HepG2 (cell line): Measurements from ENCODE around the gene GNPNAT1. TPM values are rescaled to one million over a fixed set of nuclear protein-coding genes. Genes with fewer than 3 reads are reported as not detected.

Source experiments
- ATF4 ChIP-seq, 2 experiments: fragments of 450-650 bp in 1 of 2; sonication (generic) in 1 of 2; formaldehyde crosslinking; IDR thresholded peaks; 2 replicates each; pipeline versions ENCODE4 v1.5.0 to v1.8.0; 2020 to 2022; ENCODE audit warnings: mild to moderate bottlenecking in 1 of 2, missing genetic modification reagents in 1 of 2
- ATRX ChIP-seq: sonication (generic); formaldehyde crosslinking; IDR thresholded peaks from 2 replicates; pipeline ENCODE4 v1.4.0; 2020; ENCODE audit warnings: missing genetic modification reagents, borderline replicate concordance
- CENPX ChIP-seq: sonication (generic); formaldehyde crosslinking; IDR thresholded peaks from 2 replicates; pipeline ENCODE4 v1.9.0; 2021; ENCODE audit warnings: mild to moderate bottlenecking, missing genetic modification reagents, moderate library complexity
- IKZF4 ChIP-seq: sonication (generic); formaldehyde crosslinking; IDR thresholded peaks from 2 replicates; pipeline ENCODE4 v1.5.1; 2020; ENCODE audit warnings: borderline replicate concordance, mild to moderate bottlenecking, low read depth, missing genetic modification reagents; ENCODE audit errors: not compliant biosample characterization
- IRF1 ChIP-seq: sonication (generic); formaldehyde crosslinking; IDR thresholded peaks from 2 replicates; pipeline ENCODE4 v1.4.0; 2020; ENCODE audit warnings: low read depth, mild to moderate bottlenecking, missing genetic modification reagents
- PAX8 ChIP-seq: sonication (generic); formaldehyde crosslinking; IDR thresholded peaks from 2 replicates; pipeline ENCODE4 v1.8.0; 2022; ENCODE audit warnings: mild to moderate bottlenecking, missing genetic modification reagents, borderline replicate concordance
- PLRG1 ChIP-seq: fragments of 450-650 bp; conservative IDR thresholded peaks from 2 replicates; pipeline ENCODE4 v1.6.1; 2016
- RBFOX2 ChIP-seq: fragments of 200-400 bp; formaldehyde crosslinking; IDR thresholded peaks from 2 replicates; pipeline ENCODE4 v1.6.1; 2017; ENCODE audit warnings: low read depth, mild to moderate bottlenecking, low read length
- RNF2 ChIP-seq: fragments of 450-650 bp; conservative IDR thresholded peaks from 2 replicates; pipeline ENCODE4 v1.6.1; 2016; ENCODE audit warnings: low read depth
- RNF219 ChIP-seq: sonication (generic); formaldehyde crosslinking; IDR thresholded peaks from 2 replicates; pipeline ENCODE4 v1.5.0; 2020; ENCODE audit warnings: mild to moderate bottlenecking, missing genetic modification reagents
- SSRP1 ChIP-seq: IDR thresholded peaks from 2 replicates; pipeline ENCODE4 v1.6.1; 2016; ENCODE audit warnings: control low read depth
- TAF15 ChIP-seq: fragments of 200-400 bp; formaldehyde crosslinking; IDR thresholded peaks from one replicate; pipeline ENCODE4 v1.6.1; 2018; ENCODE audit warnings: mild to moderate bottlenecking, low read depth, low read length; ENCODE audit not compliant: poor library complexity, severe bottlenecking
- TCF12 ChIP-seq, 2 experiments: fragments of 450-650 bp in 1 of 2; sonication (generic) in 1 of 2; formaldehyde crosslinking in 1 of 2; IDR thresholded peaks; 2 replicates each; pipeline versions ENCODE4 v1.6.1 to v1.8.0; 2017 to 2022; ENCODE audit warnings: antibody characterized with exemption in 1 of 2, mild to moderate bottlenecking in 1 of 2, missing genetic modification reagents in 1 of 2, moderate library complexity in 1 of 2
- ZBTB37 ChIP-seq: sonication (generic); formaldehyde crosslinking; IDR thresholded peaks from 2 replicates; pipeline ENCODE4 v1.4.0; 2020; ENCODE audit warnings: mild to moderate bottlenecking, missing genetic modification reagents
- ZNF343 ChIP-seq: sonication (generic); formaldehyde crosslinking; IDR thresholded peaks from 2 replicates; pipeline ENCODE4 v1.4.0; 2020; ENCODE audit warnings: mild to moderate bottlenecking, missing genetic modification reagents
- ZNF512B ChIP-seq: sonication (generic); formaldehyde crosslinking; IDR thresholded peaks from 2 replicates; pipeline ENCODE4 v1.5.1; 2020; ENCODE audit warnings: missing genetic modification reagents, mild to moderate bottlenecking, borderline replicate concordance
- ZNF574 ChIP-seq: sonication (generic); formaldehyde crosslinking; IDR thresholded peaks from 2 replicates; pipeline ENCODE4 v1.4.0; 2020; ENCODE audit warnings: missing genetic modification reagents
- ZNF619 ChIP-seq: sonication (generic); formaldehyde crosslinking; IDR thresholded peaks from 2 replicates; pipeline ENCODE4 v1.4.0; 2020; ENCODE audit warnings: mild to moderate bottlenecking, missing genetic modification reagents
- polyA plus RNA-seq, 8 experiments: library from polyadenylated mRNA; depleted of rRNA in 3 of 8; stranded (reverse) in 7 of 8; unstranded in 1 of 8; fragments of >200 nt; fragmentation: Illumina TruSeq in 4 of 8; extraction: Trizol in 4 of 8; gene quantifications; 2 replicates each; pipeline versions ENCODE4 v1.2.1 to v1.2.3, GENCODE V29; 2011 to 2016; ENCODE audit warnings: low read depth in 4 of 8, missing spikeins in 1 of 8, mixed read lengths in 1 of 8; ENCODE audit not compliant: insufficient read depth in 1 of 8
- total RNA-seq, 5 experiments: library from RNA; depleted of rRNA; stranded (reverse); fragments of >200 nt; fragmentation: Illumina TruSeq; extraction: Trizol; gene quantifications; 2 replicates each; pipeline ENCODE4 v1.2.3, GENCODE V29; 2016; ENCODE audit warnings: low read depth in 1 of 5

Gene GNPNAT1
- total and polyA plus RNA-seq, 2 of the 13 experiments (the other 11 are each of a cell fraction or from before 2014, with no cell fraction given), result 38.3 to 54.9 TPM

- no peak for TF ChIP-seq PLRG1
- TF ChIP-seq TCF12 (IDR thresholded peaks at IDR 0.05), result no peak
- peak; percentile 60 for TF ChIP-seq TCF12 (CRISPR knock-in tag; IDR thresholded peaks at IDR 0.05)
- TF ChIP-seq SSRP1 (CRISPR knock-in tag), result peak; percentile 20; the same call in 1 of the 2 replicates
- TF ChIP-seq CENPX (CRISPR knock-in tag), result no peak
- TF ChIP-seq PAX8 (CRISPR knock-in tag), result no peak
- TF ChIP-seq ZNF512B, result peak; percentile 65; the same call in 1 of the 2 replicates
- TF ChIP-seq TAF15, result no peak
- TF ChIP-seq IRF1 (CRISPR knock-in tag), result no peak
- no peak for TF ChIP-seq RNF219
- TF ChIP-seq RNF2, result no peak
- TF ChIP-seq ZNF574, result peak; percentile 72
- no peak for TF ChIP-seq ZNF343 (CRISPR knock-in tag)
- peak in 1 of 2 experiments; percentile 92; a peak in 2 of 4 replicates for TF ChIP-seq ATF4 (CRISPR knock-in tag; IDR thresholded peaks at IDR 0.05)
- TF ChIP-seq ZBTB37 (CRISPR knock-in tag), result no peak
- no peak for TF ChIP-seq ZNF619 (CRISPR knock-in tag)
- no peak for TF ChIP-seq ATRX (CRISPR knock-in tag)
- no peak for TF ChIP-seq RBFOX2
- TF ChIP-seq IKZF4, result no peak
Observed at GRCh38 chr14:52821805-52822250, 30.4 kb upstream of the GNPNAT1 start (continued).
